Hair follicle dermal papilla cell (primary cell): ENCODE results near the gene ZNF480. TPM values are rescaled to one million over a fixed set of nuclear protein-coding genes. Genes with fewer than 3 reads are reported as not detected.

Source experiments
- small RNA-seq: library from RNA; depleted of rRNA; stranded (forward); fragments of <200 nt; gene quantifications from one replicate; pipeline ENCODE3, GENCODE V24; 2012
- total RNA-seq: library from RNA; depleted of rRNA; stranded (reverse); fragments of >200 nt; gene quantifications from 2 replicates; pipeline ENCODE4 v1.2.3, GENCODE V29; 2012

Gene ZNF480
- 9.9 and 11.1 TPM in 2 replicates for total RNA-seq

GRCh38 chr19:52296773-52297600 is at the start of gene ZNF480:
Gene ZNF480, plus strand, starts transcription at chr19:52297169. Its CDS starts 3,244 bp downstream, at chr19:52300413.

GRCh38 chr19:52269338-52270261 is 27.4 kb upstream of the ZNF480 start, which contains the start of gene ZNF766:
Gene ZNF766, plus strand, starts transcription at chr19:52269587. Its CDS starts 27 bp downstream, at chr19:52269614.

GRCh38 chr19:52336117-52336790 is 39.3 kb downstream of the ZNF480 start, which contains the start of gene ZNF610:
Gene ZNF610, plus strand, starts transcription at chr19:52336243. Its CDS starts 12,930 bp downstream, at chr19:52349173.

GRCh38 chr19:52369559-52370340 is 72.8 kb downstream of the ZNF480 start, which contains the start of gene ZNF880:
Gene ZNF880, plus strand, starts transcription at chr19:52369923. Its CDS starts 43 bp downstream, at chr19:52369966.

Small RNA genes within 50 kb of the gene (small RNA-seq; reads per million reads assigned to genes)
- 2.9 reads per million, percentile 60 among the genes with 10 or more reads in this experiment for gene MIR643
- not detected for gene RF00019

Other genes starting within 250 kb of the ZNF480 start
- 10.9 and 11.1 TPM in 2 replicates for gene ZNF432, start 248.3 kb upstream of the ZNF480 start, total RNA-seq
- 38.1 and 41.0 TPM in 2 replicates for gene ZNF841, start 201.4 kb upstream of the ZNF480 start, total RNA-seq
- 5.8 and 7.0 TPM in 2 replicates for gene ZNF616, start 157.2 kb upstream of the ZNF480 start, total RNA-seq
- gene ZNF836, start 125.5 kb upstream of the ZNF480 start, total RNA-seq: 8.9 and 11.2 TPM in 2 replicates
- 218 and 247 TPM in 2 replicates for gene PPP2R1A, start 107.1 kb upstream of the ZNF480 start, total RNA-seq
- 12.7 and 12.8 TPM in 2 replicates for gene ZNF766, start 27.6 kb upstream of the ZNF480 start, total RNA-seq
- 1.9 and 2.6 TPM in 2 replicates for gene ZNF610, start 39.1 kb downstream of the ZNF480 start, total RNA-seq
- gene ZNF880, start 72.8 kb downstream of the ZNF480 start, total RNA-seq: 24.2 and 27.6 TPM in 2 replicates
- 34.7 and 42.9 TPM in 2 replicates for gene ZNF528, start 100.7 kb downstream of the ZNF480 start, total RNA-seq
- not detected in 2 replicates for gene ZNF534, start 132.0 kb downstream of the ZNF480 start, total RNA-seq
- gene ZNF578, start 156.4 kb downstream of the ZNF480 start, total RNA-seq: 4.6 and 5.7 TPM in 2 replicates
- gene ZNF808, start 230.5 kb downstream of the ZNF480 start, total RNA-seq: 16.8 and 20.9 TPM in 2 replicates